T-helper 2 cell treated with Interferon-gamma antibody and Interleukin-4, amounts not matched to agents 5 μg/mL and 100 μg/mL, for 36 hours (primary cell): Measurements from ENCODE around the gene TCF19.
"Not testable (repeated sequence)": the region's sequence is repeated elsewhere in the genome, so short reads cannot be mapped to it uniquely, and the experiment has no call there.

ENCODE experiments used
- DNase-seq: peaks from one replicate; pipeline ENCODE4 v3.0.0; 2021; ENCODE audit warnings: low spot score
- H3K27ac Mint-ChIP-seq: one replicate; pipeline ENCODE4 v1.8.0; 2021; ENCODE audit warnings: mild to moderate bottlenecking, mixed read lengths
- H3K27me3 Mint-ChIP-seq: one replicate; pipeline ENCODE4 v1.8.0; 2021; ENCODE audit warnings: low read depth, mixed read lengths
- H3K36me3 Mint-ChIP-seq: one replicate; pipeline ENCODE4 v1.8.0; 2021; ENCODE audit warnings: low read depth, mixed read lengths
- H3K4me1 Mint-ChIP-seq: one replicate; pipeline ENCODE4 v1.8.0; 2021; ENCODE audit warnings: low read depth, mixed read lengths
- H3K4me3 Mint-ChIP-seq: one replicate; pipeline ENCODE4 v1.8.0; 2022; ENCODE audit warnings: mild to moderate bottlenecking, moderate library complexity, mixed read lengths
- H3K9me3 Mint-ChIP-seq: one replicate; pipeline ENCODE4 v1.8.0; 2021; ENCODE audit warnings: mixed read lengths

Gene TCF19

GRCh38 chr6:31192431-31193105 is 34.2 kb downstream of the TCF19 start:
- H3K9me3 Mint-ChIP-seq, H3K27ac Mint-ChIP-seq, H3K4me3 Mint-ChIP-seq, H3K27me3 Mint-ChIP-seq, H3K36me3 Mint-ChIP-seq: not testable (repeated sequence)
- DNase-seq = peak; percentile 40
- peaks cover 12% of the 10 kb centered on the region for H3K4me1 Mint-ChIP-seq

- peaks cover 14% of the 10 kb centered on the region for H3K4me1 Mint-ChIP-seq
- DNase-seq = no peak
- H3K9me3 Mint-ChIP-seq = no peaks in the 10 kb centered on the region
- H3K4me3 Mint-ChIP-seq = no peak overlapping the region
- H3K27ac Mint-ChIP-seq = no peak overlapping the region
- peaks cover 5% of the 10 kb centered on the region for H3K36me3 Mint-ChIP-seq
- H3K27me3 Mint-ChIP-seq = no peaks in the 10 kb centered on the region
Observed at GRCh38 chr6:31193206-31193605, 34.8 kb downstream of the TCF19 start.

- no peaks in the 10 kb centered on the region for H3K27me3 Mint-ChIP-seq
- peaks cover 17% of the 10 kb centered on the region for H3K4me1 Mint-ChIP-seq
- H3K9me3 Mint-ChIP-seq = no peaks in the 10 kb centered on the region
- no peak overlapping the region for H3K27ac Mint-ChIP-seq
- no peak for DNase-seq
- no peak overlapping the region for H3K4me3 Mint-ChIP-seq
- peaks cover 11% of the 10 kb centered on the region for H3K36me3 Mint-ChIP-seq
Observed at GRCh38 chr6:31194061-31194834, 35.9 kb downstream of the TCF19 start.

- H3K27ac Mint-ChIP-seq, H3K4me3 Mint-ChIP-seq, DNase-seq, H3K27me3 Mint-ChIP-seq, H3K9me3 Mint-ChIP-seq: not testable (repeated sequence)
- Mint-ChIP-seq H3K4me1 (peaks cover 24% of the 10 kb centered on the region), H3K36me3 (peaks cover 21% of the 10 kb centered on the region)
Observed at GRCh38 chr6:31195308-31195979, 37.1 kb downstream of the TCF19 start.

- H3K36me3 Mint-ChIP-seq = peaks cover 29% of the 10 kb centered on the region
- H3K9me3 Mint-ChIP-seq, DNase-seq, H3K27me3 Mint-ChIP-seq: not testable (repeated sequence)
- peak overlapping the region; percentile 94 for H3K4me3 Mint-ChIP-seq
- peak overlapping the region; percentile 97 for H3K27ac Mint-ChIP-seq
- peaks cover 29% of the 10 kb centered on the region for H3K4me1 Mint-ChIP-seq
Observed at GRCh38 chr6:31196251-31197022, 38.0 kb downstream of the TCF19 start.

- H3K27ac Mint-ChIP-seq = peak overlapping the region; percentile 97
- peaks cover 4% of the 10 kb centered on the region for H3K9me3 Mint-ChIP-seq
- DNase-seq = peak; percentile 94
- peaks cover 38% of the 10 kb centered on the region for H3K36me3 Mint-ChIP-seq
- peak overlapping the region; percentile 94 for H3K4me3 Mint-ChIP-seq
- peaks cover 37% of the 10 kb centered on the region for H3K4me1 Mint-ChIP-seq
- no peaks in the 10 kb centered on the region for H3K27me3 Mint-ChIP-seq
Observed at GRCh38 chr6:31197559-31198305, 39.3 kb downstream of the TCF19 start.

GRCh38 chr6:31199105-31199452 is 40.7 kb downstream of the TCF19 start:
- DNase-seq, H3K9me3 Mint-ChIP-seq, H3K27me3 Mint-ChIP-seq: not testable (repeated sequence)
- H3K4me3 Mint-ChIP-seq = peak overlapping the region; percentile 94
- H3K27ac Mint-ChIP-seq = peak overlapping the region; percentile 97
- peaks cover 49% of the 10 kb centered on the region for H3K4me1 Mint-ChIP-seq
- peaks cover 40% of the 10 kb centered on the region for H3K36me3 Mint-ChIP-seq

GRCh38 chr6:31202259-31203166 is 44.1 kb downstream of the TCF19 start:
- H3K27me3 Mint-ChIP-seq = no peaks in the 10 kb centered on the region
- peaks cover 46% of the 10 kb centered on the region for H3K4me1 Mint-ChIP-seq
- no peak for DNase-seq
- peak overlapping the region; percentile 87 for H3K4me3 Mint-ChIP-seq
- H3K27ac Mint-ChIP-seq = peak overlapping the region; percentile 96
- H3K9me3 Mint-ChIP-seq = peaks cover 4% of the 10 kb centered on the region
- H3K36me3 Mint-ChIP-seq = peaks cover 41% of the 10 kb centered on the region

GRCh38 chr6:31203345-31203979 is 45.1 kb downstream of the TCF19 start:
- H3K27ac Mint-ChIP-seq = peak overlapping the region; percentile 96
- DNase-seq = peak; percentile 78
- H3K9me3 Mint-ChIP-seq = peaks cover 4% of the 10 kb centered on the region
- H3K27me3 Mint-ChIP-seq = no peaks in the 10 kb centered on the region
- H3K4me1 Mint-ChIP-seq = peaks cover 44% of the 10 kb centered on the region
- H3K36me3 Mint-ChIP-seq = peaks cover 39% of the 10 kb centered on the region
- peak overlapping the region; percentile 87 for H3K4me3 Mint-ChIP-seq

- DNase-seq = no peak
- peaks cover 37% of the 10 kb centered on the region for H3K4me1 Mint-ChIP-seq
Observed at GRCh38 chr6:31204751-31205145, 46.4 kb downstream of the TCF19 start.

GRCh38 chr6:31205638-31206037 is 47.2 kb downstream of the TCF19 start:
- peak overlapping the region; percentile 79 for H3K27ac Mint-ChIP-seq
- peaks cover 33% of the 10 kb centered on the region for H3K4me1 Mint-ChIP-seq
- H3K36me3 Mint-ChIP-seq = peaks cover 21% of the 10 kb centered on the region
- no peak for DNase-seq
- H3K4me3 Mint-ChIP-seq = peak overlapping the region; percentile 65
- peaks cover 4% of the 10 kb centered on the region for H3K9me3 Mint-ChIP-seq
- no peaks in the 10 kb centered on the region for H3K27me3 Mint-ChIP-seq

More at GRCh38 chr6:31204751-31205145, 46.4 kb downstream of the TCF19 start:
- Mint-ChIP-seq H3K9me3 (peaks cover 4% of the 10 kb centered on the region), H3K27ac (peak overlapping the region; percentile 96), H3K36me3 (peaks cover 30% of the 10 kb centered on the region), H3K4me3 (peak overlapping the region; percentile 87), H3K27me3 (no peaks in the 10 kb centered on the region)

GRCh38 chr6:31208506-31208905 is 50.1 kb downstream of the TCF19 start:
- Mint-ChIP-seq H3K36me3 (peaks cover 4% of the 10 kb centered on the region), H3K9me3 (no peaks in the 10 kb centered on the region), H3K27ac (no peak overlapping the region), H3K27me3 (no peaks in the 10 kb centered on the region), H3K4me3 (no peak overlapping the region), H3K4me1 (peaks cover 13% of the 10 kb centered on the region)
- DNase-seq = no peak
